ENCODE data around the gene TSPEAR. TPM values are rescaled to one million over a fixed set of nuclear protein-coding genes. Genes with fewer than 3 reads are reported as not detected.
A peak's percentile ranks its signal among the peaks of the same experiment; 100 is the strongest.
"Not testable (repeated sequence)": the region's sequence is repeated elsewhere in the genome, so short reads cannot be mapped to it uniquely, and the experiment has no call there.

The TSPEAR gene
- polyA plus RNA-seq, 3 donors from 2014 or later, result not detected

GRCh38 chr21:44618504-44618903 is 92.9 kb downstream of the TSPEAR start:
- DNase-seq, result peak; percentile 12 to 41 (median 25)
- Mint-ChIP-seq H3K36me3 (peaks cover 17 to 29% (median 21%) of the 10 kb centered on the region in 3 donors), H3K9me3 (peaks cover 11 to 31% (median 23%) of the 10 kb centered on the region in 6 donors), H3K4me3 (peak overlapping the region; percentile 59 to 77 (median 73)), H3K4me1 (peaks cover 38 to 40% of the 10 kb centered on the region in 2 donors), H3K27me3 (ENCODE audit: low read depth in 3 of 3) (peaks cover 2 to 6% (median 5%) of the 10 kb centered on the region in 3 donors), H3K27ac (peak overlapping the region; percentile 77 to 95 (median 94))

DNA sequence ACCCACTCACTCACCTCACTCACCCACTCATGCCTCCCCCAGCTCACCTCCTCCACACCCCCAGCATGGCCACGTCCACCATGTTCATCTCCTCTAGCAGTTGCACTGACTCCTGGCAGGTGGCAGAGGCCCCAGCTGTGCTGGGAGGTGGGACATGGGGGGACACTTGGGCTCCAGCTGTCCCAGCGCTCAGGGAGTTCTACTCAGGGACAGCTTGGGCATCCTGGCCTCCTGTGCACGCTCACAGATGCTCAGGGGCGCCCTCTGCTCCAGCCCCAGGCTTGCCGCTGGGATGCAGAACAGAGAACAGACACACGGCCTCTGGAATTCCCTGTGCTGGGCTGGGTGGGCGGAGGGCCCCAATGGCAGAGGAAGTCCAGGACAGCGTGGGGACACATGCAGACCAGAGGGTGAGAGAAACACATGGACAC is 94.3 kb downstream of the TSPEAR start:
- peak overlapping the region in 1 of 6 donors; percentile 44 for H3K27ac Mint-ChIP-seq
- H3K9me3 Mint-ChIP-seq, result peaks cover 7 to 20% (median 18%) of the 10 kb centered on the region in 6 donors
- peaks cover 13 to 19% (median 19%) of the 10 kb centered on the region in 3 donors for H3K36me3 Mint-ChIP-seq
- no peak overlapping the region for H3K4me3 Mint-ChIP-seq
- no peak for DNase-seq
- H3K4me1 Mint-ChIP-seq, result peaks cover 36 to 43% of the 10 kb centered on the region in 2 donors
- H3K27me3 Mint-ChIP-seq (ENCODE audit: low read depth in 3 of 3), result peaks cover 0 to 6% (median 3%) of the 10 kb centered on the region in 3 donors

- Mint-ChIP-seq H3K36me3 (peaks cover 13 to 20% (median 19%) of the 10 kb centered on the region in 3 donors), H3K9me3 (peaks cover 7 to 21% (median 19%) of the 10 kb centered on the region in 6 donors), H3K27me3 (ENCODE audit: low read depth in 3 of 3) (peaks cover 0 to 6% (median 6%) of the 10 kb centered on the region in 3 donors), H3K27ac (no peak overlapping the region), H3K4me1 (peaks cover 36 to 43% of the 10 kb centered on the region in 2 donors), H3K4me3 (no peak overlapping the region)
- no peak for DNase-seq
Measured at GRCh38 chr21:44616591-44616926, 94.8 kb downstream of the TSPEAR start.

DNA sequence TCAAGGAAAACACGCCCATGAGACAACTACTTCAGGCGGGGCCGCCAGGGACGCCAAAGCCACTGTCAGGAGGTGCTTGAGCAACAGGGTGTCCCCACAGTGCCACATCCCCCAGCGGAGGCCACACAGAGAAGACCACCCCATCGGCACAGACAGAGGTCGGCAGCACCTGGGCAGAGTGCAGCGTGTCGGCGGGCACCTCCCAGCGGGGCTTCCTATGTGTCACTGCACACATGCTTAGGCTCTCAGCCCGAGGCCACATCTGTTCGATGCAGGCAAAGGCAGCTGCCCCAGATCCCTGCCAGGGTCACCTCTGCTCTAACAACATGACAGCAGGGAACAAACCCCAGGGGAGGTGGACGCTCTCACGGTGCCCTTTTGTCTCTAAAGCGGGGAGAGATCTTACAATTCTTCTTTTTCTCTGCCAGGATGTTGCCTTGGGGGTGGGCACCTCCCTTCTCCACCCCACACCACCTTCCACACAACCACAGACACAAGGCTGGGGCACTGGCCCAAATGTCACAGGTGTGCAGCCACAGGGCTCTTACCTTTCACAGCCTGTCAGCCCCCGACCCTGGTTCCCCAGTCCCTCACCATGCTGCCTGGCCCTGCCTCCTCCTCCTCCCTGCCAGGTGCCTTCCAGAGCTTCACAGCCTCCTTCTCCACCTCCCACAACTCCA is 95.3 kb downstream of the TSPEAR start:
- Mint-ChIP-seq H3K27ac (no peak overlapping the region), H3K4me3 (no peak overlapping the region), H3K27me3 (ENCODE audit: low read depth in 3 of 3) (peaks cover 0 to 6% (median 6%) of the 10 kb centered on the region in 3 donors), H3K9me3 (peaks cover 12 to 25% (median 22%) of the 10 kb centered on the region in 6 donors), H3K4me1 (peaks cover 36 to 43% of the 10 kb centered on the region in 2 donors), H3K36me3 (peaks cover 18 to 25% (median 19%) of the 10 kb centered on the region in 3 donors)
- DNase-seq, result no peak

GRCh38 chr21:44615466-44615865 is 95.9 kb downstream of the TSPEAR start:
- H3K27ac Mint-ChIP-seq, result no peak overlapping the region
- peaks cover 14 to 25% (median 21%) of the 10 kb centered on the region in 3 donors for H3K36me3 Mint-ChIP-seq
- DNase-seq, result no peak
- H3K9me3 Mint-ChIP-seq, result peaks cover 17 to 27% (median 25%) of the 10 kb centered on the region in 6 donors
- peaks cover 0 to 6% (median 2%) of the 10 kb centered on the region in 3 donors for H3K27me3 Mint-ChIP-seq (ENCODE audit: low read depth in 3 of 3)
- peaks cover 31 to 38% of the 10 kb centered on the region in 2 donors for H3K4me1 Mint-ChIP-seq
- H3K4me3 Mint-ChIP-seq, result no peak overlapping the region

DNA sequence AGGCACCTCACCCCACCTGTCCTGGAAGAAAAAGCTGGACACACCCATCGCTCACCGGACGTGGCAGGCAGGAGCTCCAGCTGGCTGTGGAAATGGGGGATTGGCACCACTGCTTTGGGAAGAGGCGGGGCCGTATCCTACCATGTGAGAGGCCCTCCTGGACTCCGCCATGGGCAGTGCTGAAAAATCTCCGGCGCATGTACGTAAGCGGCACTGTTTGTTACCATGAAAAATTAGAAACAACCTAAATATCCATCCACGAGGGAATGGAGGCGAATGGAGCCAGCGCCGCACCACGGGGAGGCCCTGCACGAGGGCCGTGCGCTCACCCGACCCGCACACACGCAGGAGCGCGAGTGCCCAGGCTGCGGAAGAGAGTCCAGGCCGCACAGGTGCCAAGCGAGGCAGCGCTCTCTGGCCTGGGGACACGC is 96.4 kb downstream of the TSPEAR start:
- Mint-ChIP-seq H3K4me3 (no peak overlapping the region), H3K27ac (peak overlapping the region in 1 of 6 donors; percentile 29), H3K27me3 (ENCODE audit: low read depth in 3 of 3) (peaks cover 0 to 6% (median 2%) of the 10 kb centered on the region in 3 donors), H3K36me3 (peaks cover 11 to 22% (median 19%) of the 10 kb centered on the region in 3 donors), H3K9me3 (peaks cover 14 to 26% (median 24%) of the 10 kb centered on the region in 6 donors), H3K4me1 (peaks cover 28 to 34% of the 10 kb centered on the region in 2 donors)
- no peak for DNase-seq

- Mint-ChIP-seq H3K4me3 (no peak overlapping the region), H3K27ac (peak overlapping the region in 2 of 6 donors; percentile 15 to 29), H3K4me1 (peaks cover 20 to 26% of the 10 kb centered on the region in 2 donors), H3K9me3 (peaks cover 10 to 26% (median 25%) of the 10 kb centered on the region in 6 donors), H3K36me3 (peaks cover 11 to 21% (median 19%) of the 10 kb centered on the region in 3 donors), H3K27me3 (ENCODE audit: low read depth in 3 of 3) (peaks cover 0 to 6% (median 2%) of the 10 kb centered on the region in 3 donors)
- no peak for DNase-seq
Measured at GRCh38 chr21:44614161-44614631, 97.2 kb downstream of the TSPEAR start.

- peaks cover 15 to 21% (median 18%) of the 10 kb centered on the region in 3 donors for H3K36me3 Mint-ChIP-seq
- no peak for DNase-seq
- H3K27me3 Mint-ChIP-seq (ENCODE audit: low read depth in 3 of 3), result peaks cover 0 to 2% (median 2%) of the 10 kb centered on the region in 3 donors
- H3K4me1 Mint-ChIP-seq, result peaks cover 14 to 20% of the 10 kb centered on the region in 2 donors
- H3K4me3 Mint-ChIP-seq, result no peak overlapping the region
- peaks cover 6 to 28% (median 24%) of the 10 kb centered on the region in 6 donors for H3K9me3 Mint-ChIP-seq
- H3K27ac Mint-ChIP-seq, result no peak overlapping the region
Measured at GRCh38 chr21:44613386-44614155, 97.8 kb downstream of the TSPEAR start.

DNA sequence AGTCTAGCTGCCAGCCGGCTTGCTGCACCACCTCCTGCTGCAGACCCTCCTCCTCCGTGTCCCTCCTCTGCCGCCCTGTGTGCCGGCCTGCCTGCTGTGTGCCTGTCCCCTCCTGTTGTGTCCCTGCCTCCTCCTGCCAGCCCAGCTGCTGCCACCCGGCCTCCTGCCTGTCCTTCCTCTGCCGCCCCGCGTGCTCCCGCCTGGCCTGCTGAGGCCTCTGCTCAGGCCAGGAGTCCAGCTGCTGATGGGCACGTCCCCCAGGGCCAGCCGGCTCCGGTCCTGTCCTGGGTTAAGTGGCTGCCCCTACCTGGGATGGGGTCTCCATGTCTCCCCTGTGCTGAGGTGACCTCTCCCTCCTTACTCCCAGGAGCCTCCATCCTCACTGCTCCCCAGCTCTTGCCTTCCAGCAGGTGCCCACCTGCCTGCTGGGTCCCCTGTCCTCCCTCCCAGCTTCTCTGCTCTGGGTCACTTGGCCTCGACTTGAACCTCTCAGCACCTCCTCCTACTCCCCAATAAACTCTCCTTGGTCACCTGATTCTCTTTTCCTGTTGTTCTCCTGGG is 98.6 kb downstream of the TSPEAR start:
- peak overlapping the region in 1 of 5 donors; percentile 49 for H3K4me3 Mint-ChIP-seq
- H3K4me1 Mint-ChIP-seq, result peaks cover 6 to 11% of the 10 kb centered on the region in 2 donors
- no peak overlapping the region for H3K27ac Mint-ChIP-seq
- H3K9me3 Mint-ChIP-seq, result peaks cover 6 to 28% (median 24%) of the 10 kb centered on the region in 6 donors
- no peak for DNase-seq
- H3K36me3 Mint-ChIP-seq, result peaks cover 15 to 21% (median 18%) of the 10 kb centered on the region in 3 donors
- H3K27me3 Mint-ChIP-seq (ENCODE audit: low read depth in 3 of 3), result peaks cover 0 to 2% (median 2%) of the 10 kb centered on the region in 3 donors

- Mint-ChIP-seq H3K36me3 (peaks cover 15 to 21% (median 18%) of the 10 kb centered on the region in 3 donors), H3K4me1 (peaks cover 0 to 5% of the 10 kb centered on the region in 2 donors), H3K4me3 (no peak within 1 kb of the TSS), H3K27me3 (ENCODE audit: low read depth in 3 of 3) (peaks cover 0 to 4% (median 2%) of the 10 kb centered on the region in 3 donors), H3K27ac (no peak within 1 kb of the TSS), H3K9me3 (peaks cover 6 to 28% (median 24%) of the 10 kb centered on the region in 6 donors)
- DNase-seq, result peak in 1 of 3 donors; percentile 9
Measured at GRCh38 chr21:44612029-44612486, 99.3 kb downstream of the TSPEAR start, which contains the start of gene KRTAP10-8. KRTAP10-8 (plus strand) TSS chr21:44612079; CDS start chr21:44612101, 22 bp downstream.

DNA sequence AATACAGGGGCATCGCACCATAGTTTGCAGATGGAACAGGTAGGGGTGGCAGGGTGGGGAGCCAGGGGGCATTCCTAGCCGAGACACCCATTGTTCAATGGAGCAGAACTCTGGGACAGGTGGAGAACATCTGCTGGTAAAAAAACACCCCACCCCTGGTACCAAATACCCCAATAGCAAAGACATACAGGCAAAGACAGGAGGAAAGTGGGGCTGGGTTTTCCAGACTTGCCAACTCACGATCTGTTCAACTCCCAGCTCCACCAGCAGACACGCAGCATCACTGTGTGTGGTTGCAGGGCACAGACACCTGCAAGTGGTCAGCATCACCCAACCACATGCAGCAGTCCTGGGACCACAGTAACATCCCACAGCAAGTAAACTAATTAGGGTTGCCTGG is 99.8 kb downstream of the TSPEAR start:
- H3K27me3 Mint-ChIP-seq (ENCODE audit: low read depth in 3 of 3), result peaks cover under 1 to 2% (median 2%) of the 10 kb centered on the region in 3 donors

DNA sequence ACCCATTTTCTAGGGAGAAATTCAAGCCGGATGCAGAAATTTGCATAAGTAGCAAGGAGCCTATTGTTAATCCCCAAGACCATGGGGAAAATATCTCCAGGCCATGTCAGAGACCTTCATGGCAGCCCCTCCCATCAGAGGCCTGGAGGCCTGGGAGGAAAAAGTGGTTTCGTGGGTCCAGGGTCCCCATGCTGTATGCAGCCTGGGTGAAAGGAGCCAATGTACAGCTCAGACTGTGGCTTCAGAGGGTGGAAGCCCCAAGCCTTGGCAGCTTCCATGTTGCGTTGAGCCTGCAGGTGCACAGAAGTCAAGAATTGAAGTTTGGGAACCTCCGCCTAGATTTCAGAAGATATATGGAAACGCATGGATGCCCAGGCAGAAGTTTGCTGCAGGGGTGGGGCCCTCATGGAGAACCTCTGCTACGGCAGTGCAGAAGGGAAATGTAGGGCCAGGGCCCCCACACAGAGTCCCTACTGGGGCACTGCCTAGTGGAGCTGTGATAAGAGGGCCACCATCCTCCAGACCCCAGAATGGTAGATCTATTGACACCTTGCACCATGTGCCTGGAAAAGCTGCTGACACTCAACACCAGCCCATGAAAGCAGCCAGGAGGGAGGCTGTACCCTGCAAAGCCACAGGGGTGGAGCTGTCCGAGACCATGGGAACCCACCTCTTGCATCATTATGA is 101.1 kb downstream of the TSPEAR start:
- not testable (repeated sequence) for H3K4me1 Mint-ChIP-seq, H3K27ac Mint-ChIP-seq, H3K4me3 Mint-ChIP-seq, DNase-seq
- Mint-ChIP-seq H3K9me3 (peaks cover 6 to 28% (median 24%) of the 10 kb centered on the region in 6 donors), H3K27me3 (ENCODE audit: low read depth in 3 of 3) (peaks cover 2 to 11% (median 2%) of the 10 kb centered on the region in 3 donors), H3K36me3 (peaks cover 15 to 21% (median 18%) of the 10 kb centered on the region in 3 donors)

More for the DNA sequence above, 99.8 kb downstream of the TSPEAR start:
- no peak for DNase-seq
- Mint-ChIP-seq H3K9me3 (peaks cover 6 to 28% (median 24%) of the 10 kb centered on the region in 6 donors), H3K4me1 (peaks cover 0 to 5% of the 10 kb centered on the region in 2 donors), H3K4me3 (no peak overlapping the region), H3K36me3 (peaks cover 15 to 21% (median 18%) of the 10 kb centered on the region in 3 donors), H3K27ac (no peak overlapping the region)
